ENCODE results near the gene MAP2K4. TPM values are rescaled to one million over a fixed set of nuclear protein-coding genes. Genes with fewer than 3 reads are reported as not detected.
A peak's percentile ranks its signal among the peaks of the same experiment; 100 is the strongest.

Gene MAP2K4

GRCh38 chr17:12187658-12188057, 167.0 kb downstream of the MAP2K4 start:
- no peak overlapping the region for H3K4me2 ChIP-seq (ENCODE audit: low read length, poor library complexity, severe bottlenecking)
- no peak overlapping the region for H2AFZ ChIP-seq (ENCODE audit: low read depth, low read length)
- no peak overlapping the region for H3K27ac ChIP-seq (ENCODE audit: low read length, poor library complexity, severe bottlenecking)
- H2AK5ac ChIP-seq (ENCODE audit: low read length, severe bottlenecking) = no peak overlapping the region
- H3K18ac ChIP-seq (ENCODE audit: low read depth in 1 of 2, low read length in 2 of 2) = no peak overlapping the region
- no peak overlapping the region for H3K23ac ChIP-seq (ENCODE audit: low read length in 2 of 2)
- H3K36me3 ChIP-seq (ENCODE audit: control insufficient read depth in 1 of 2, insufficient read depth in 2 of 2, low read depth in 1 of 2, low read length in 2 of 2) = no peaks in the 10 kb centered on the region
- no peak overlapping the region for H4K91ac ChIP-seq (ENCODE audit: low read length)
- H3K27me3 ChIP-seq (ENCODE audit: control insufficient read depth in 1 of 2, insufficient read depth in 1 of 2, low read length in 2 of 2) = no peaks in the 10 kb centered on the region
- no peaks in the 10 kb centered on the region for H3K4me1 ChIP-seq (ENCODE audit: control insufficient read depth, insufficient read depth, low read depth, low read length)
- no peak overlapping the region for H3K9ac ChIP-seq (ENCODE audit: low read length)
- H3K14ac ChIP-seq (ENCODE audit: low read length in 2 of 2) = no peak overlapping the region
- DNase-seq = no peak
- no peak overlapping the region for H2BK5ac ChIP-seq (ENCODE audit: low read depth, low read length, poor library complexity, severe bottlenecking)
- H3K4ac ChIP-seq (ENCODE audit: low read depth in 1 of 2, low read length in 2 of 2) = no peak overlapping the region
- H2BK15ac ChIP-seq (ENCODE audit: low read depth, poor library complexity, severe bottlenecking) = no peak overlapping the region
- no peak overlapping the region for H3K4me3 ChIP-seq (ENCODE audit: insufficient read depth in 1 of 2, low read depth in 1 of 2, low read length in 2 of 2)
- WGBS = 100% methylated on average over 1 of the region's 1 CpG
- H3K79me1 ChIP-seq (replicated peaks; ENCODE audit: low read length, poor library complexity, severe bottlenecking) = no peaks in the 10 kb centered on the region
- peaks cover 22% of the 10 kb centered on the region for H3K9me3 ChIP-seq (ENCODE audit: control insufficient read depth, low read length)
- no peak overlapping the region for H4K8ac ChIP-seq (ENCODE audit: low read length)
- no peak overlapping the region for H2BK120ac ChIP-seq (ENCODE audit: low read depth, low read length)
- H2BK12ac ChIP-seq (ENCODE audit: low read length in 2 of 2) = no peak overlapping the region

GRCh38 chr17:12193144-12193735, 172.6 kb downstream of the MAP2K4 start:
- Histone ChIP-seq H4K8ac (ENCODE audit: low read length) (no peak overlapping the region), H3K4ac (ENCODE audit: low read depth in 1 of 2, low read length in 2 of 2) (no peak overlapping the region), H2BK120ac (ENCODE audit: low read depth, low read length) (no peak overlapping the region), H2AK5ac (ENCODE audit: low read length, severe bottlenecking) (no peak overlapping the region), H3K23ac (ENCODE audit: low read length in 2 of 2) (no peak overlapping the region), H3K4me2 (ENCODE audit: low read length, poor library complexity, severe bottlenecking) (no peak overlapping the region), H2BK12ac (ENCODE audit: low read length in 2 of 2) (no peak overlapping the region), H3K4me3 (ENCODE audit: insufficient read depth in 1 of 2, low read depth in 1 of 2, low read length in 2 of 2) (no peak overlapping the region), H3K4me1 (ENCODE audit: control insufficient read depth, insufficient read depth, low read depth, low read length) (no peaks in the 10 kb centered on the region), H3K9ac (ENCODE audit: low read length) (no peak overlapping the region), H2BK15ac (ENCODE audit: low read depth, poor library complexity, severe bottlenecking) (no peak overlapping the region), H3K27me3 (ENCODE audit: control insufficient read depth in 1 of 2, insufficient read depth in 1 of 2, low read length in 2 of 2) (peaks cover 0 to 3% of the 10 kb centered on the region in 2 experiments), H3K18ac (ENCODE audit: low read depth in 1 of 2, low read length in 2 of 2) (no peak overlapping the region), H2AFZ (ENCODE audit: low read depth, low read length) (no peak overlapping the region), H4K91ac (ENCODE audit: low read length) (no peak overlapping the region), H3K14ac (ENCODE audit: low read length in 2 of 2) (no peak overlapping the region), H3K27ac (ENCODE audit: low read length, poor library complexity, severe bottlenecking) (no peak overlapping the region), H2BK5ac (ENCODE audit: low read depth, low read length, poor library complexity, severe bottlenecking) (no peak overlapping the region), H3K9me3 (ENCODE audit: control insufficient read depth, low read length) (peaks cover 12% of the 10 kb centered on the region), H3K79me1 (replicated peaks; ENCODE audit: low read length, poor library complexity, severe bottlenecking) (no peaks in the 10 kb centered on the region), H3K36me3 (ENCODE audit: control insufficient read depth in 1 of 2, insufficient read depth in 2 of 2, low read depth in 1 of 2, low read length in 2 of 2) (no peaks in the 10 kb centered on the region)
- no peak for DNase-seq
- 49% methylated on average over 2 of the region's 3 CpGs for WGBS

Small RNA genes within 50 kb of the gene (small RNA-seq; reads per million reads assigned to genes)
- 1,143 reads per million, percentile 97 among the genes with 10 or more reads in this experiment for gene MIR744 (ENCODE audit: low read depth)
- gene RNU11-2P (ENCODE audit: low read depth) = not detected
